Stimulated activated CD8-positive, alpha-beta memory T cell treated with anti-CD3 and anti-CD28 coated beads, Interleukin-2, amount 100 ng/mL, for 48 hours (primary cell): ENCODE results near the gene UBP1.
"Not testable (repeated sequence)": the region's sequence is repeated elsewhere in the genome, so short reads cannot be mapped to it uniquely, and the experiment has no call there.

Source experiments
- DNase-seq, 2 donors: peaks; one replicate each; pipeline ENCODE4 v3.0.0-alpha.2; 2020; ENCODE audit warnings: low read depth in 2 of 2

The UBP1 gene

GRCh38 chr3:33433843-33434242 lies 6.4 kb downstream of the UBP1 start:
- DNase-seq: no peak

- DNase-seq: no peak
Measured at GRCh38 chr3:33430571-33430970, 9.6 kb downstream of the UBP1 start.

- DNase-seq: no peak
Measured at GRCh38 chr3:33430061-33430460, 10.1 kb downstream of the UBP1 start.

DNA sequence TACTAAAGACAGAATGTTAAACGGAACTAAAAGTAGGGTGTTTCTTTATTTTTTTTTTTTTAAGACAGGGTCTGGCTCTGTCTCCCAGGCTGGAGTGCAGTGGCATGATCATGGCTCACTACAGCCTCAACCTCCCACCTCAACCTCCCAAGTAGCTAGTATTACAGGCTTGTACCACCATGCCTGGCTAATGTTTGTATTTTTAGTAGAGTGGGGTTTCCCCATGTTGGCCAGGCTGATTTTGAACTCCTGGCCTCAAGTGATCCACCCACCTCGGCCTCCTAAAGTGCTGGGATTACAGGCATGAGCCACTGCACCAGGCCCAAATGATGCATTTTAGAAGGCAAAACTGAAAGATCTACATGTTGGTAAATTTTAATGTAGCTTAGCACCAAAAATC lies 10.9 kb downstream of the UBP1 start:
- DNase-seq: not testable (repeated sequence)

DNA sequence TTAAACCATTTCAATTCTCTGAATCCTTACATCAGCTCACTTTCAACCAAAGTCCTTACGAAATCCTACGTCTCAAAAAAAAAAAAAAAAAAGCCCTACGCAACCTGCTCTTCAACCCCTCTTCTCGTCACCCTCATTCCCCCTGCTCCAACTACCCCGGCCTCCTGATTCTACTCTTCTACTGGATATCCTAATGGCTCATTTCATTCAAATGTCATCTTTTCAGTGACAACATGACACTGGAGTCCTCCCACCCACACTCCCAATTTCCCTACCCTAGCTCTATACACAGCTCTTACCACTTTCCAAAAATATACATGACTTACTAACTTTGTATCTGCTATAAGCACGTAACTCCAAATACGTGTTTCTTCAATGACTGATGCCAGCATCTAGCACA lies 11.5 kb downstream of the UBP1 start:
- no peak for DNase-seq

GRCh38 chr3:33426630-33427317 lies 13.4 kb downstream of the UBP1 start:
- DNase-seq: no peak

- no peak for DNase-seq
Measured at GRCh38 chr3:33426068-33426467, 14.1 kb downstream of the UBP1 start.

DNA sequence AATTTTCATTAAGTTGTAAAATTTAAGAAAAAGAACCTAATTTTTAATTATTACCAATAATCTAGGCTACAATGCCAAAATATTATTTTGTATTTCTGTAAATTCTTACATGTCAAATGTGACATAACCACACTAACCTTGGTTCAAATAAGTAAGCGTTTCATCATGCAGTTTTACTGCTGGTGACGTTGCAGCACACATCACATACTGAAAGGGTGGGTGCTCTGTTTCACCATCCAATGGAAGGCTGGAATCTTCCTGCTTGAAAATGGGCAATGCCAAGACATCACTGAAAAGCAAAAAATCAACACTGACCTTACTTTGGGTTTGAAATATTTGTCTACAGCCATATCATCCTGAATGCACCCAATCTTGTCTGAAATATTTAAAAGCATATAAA lies 14.8 kb downstream of the UBP1 start:
- DNase-seq: no peak

DNA sequence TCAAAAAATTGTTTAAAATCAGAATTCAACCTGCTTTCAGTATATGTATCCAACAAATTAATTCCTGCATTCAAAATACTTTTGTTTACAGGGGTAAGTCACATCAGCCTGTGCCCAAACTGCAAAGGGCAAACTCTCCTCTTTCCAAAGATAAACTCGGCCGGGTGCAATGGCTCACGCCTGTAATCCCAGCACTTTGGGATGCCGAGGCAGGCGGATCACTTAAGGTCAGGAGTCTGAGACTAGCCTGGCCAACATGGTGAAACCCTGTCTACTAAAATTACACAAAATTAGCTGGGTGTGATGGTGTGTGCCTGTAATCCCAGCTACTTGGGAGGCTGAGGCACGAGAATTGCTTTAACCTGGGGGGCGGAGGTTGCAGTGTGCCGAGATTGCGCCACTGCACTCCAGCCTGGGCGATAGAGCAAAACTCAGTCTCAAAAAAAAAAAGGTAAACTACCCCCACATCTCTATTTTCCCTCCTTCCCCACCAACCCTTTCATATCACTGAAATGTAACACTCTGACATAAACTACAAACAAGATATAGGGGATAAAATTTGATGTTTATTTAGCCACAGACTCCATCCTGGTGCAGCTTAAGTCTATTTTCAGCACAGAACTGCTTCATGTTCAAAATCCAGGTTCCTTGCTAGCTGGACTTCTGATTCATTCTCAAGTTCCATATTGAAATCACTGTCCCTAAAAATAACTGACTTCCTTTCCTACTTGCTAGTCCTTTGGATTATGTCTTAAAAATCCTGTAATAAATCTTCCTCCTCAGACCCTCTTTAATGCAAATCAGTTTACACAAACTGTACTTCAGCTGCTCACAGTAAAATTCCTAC lies 15.4 kb downstream of the UBP1 start:
- DNase-seq: no peak

- DNase-seq: no peak
Measured at GRCh38 chr3:33420966-33421365, 19.2 kb downstream of the UBP1 start.

GRCh38 chr3:33419948-33420347 lies 20.3 kb downstream of the UBP1 start:
- DNase-seq: no peak

GRCh38 chr3:33417066-33417673 lies 23.0 kb downstream of the UBP1 start:
- DNase-seq: peak in 1 of 2 donors; percentile 28

DNA sequence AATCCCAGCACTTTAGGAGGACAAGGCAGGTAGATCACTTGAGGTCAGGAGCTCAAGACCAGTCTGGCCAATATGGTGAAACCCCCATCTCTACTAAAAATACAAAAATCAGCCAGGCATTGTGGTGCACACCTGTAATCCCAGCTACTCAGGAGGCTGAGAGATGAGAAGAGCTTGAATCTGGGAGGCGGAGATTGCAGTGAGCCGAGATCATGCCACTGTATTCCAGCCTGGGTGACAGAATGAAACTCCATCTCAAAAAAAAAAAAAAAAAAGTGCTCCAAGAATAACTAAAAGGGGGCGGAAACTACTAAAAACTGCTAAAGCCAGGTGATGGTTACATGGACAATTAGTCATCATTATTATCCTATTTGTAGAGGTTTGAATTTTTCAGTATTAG lies 29.4 kb downstream of the UBP1 start:
- not testable (repeated sequence) for DNase-seq

DNA sequence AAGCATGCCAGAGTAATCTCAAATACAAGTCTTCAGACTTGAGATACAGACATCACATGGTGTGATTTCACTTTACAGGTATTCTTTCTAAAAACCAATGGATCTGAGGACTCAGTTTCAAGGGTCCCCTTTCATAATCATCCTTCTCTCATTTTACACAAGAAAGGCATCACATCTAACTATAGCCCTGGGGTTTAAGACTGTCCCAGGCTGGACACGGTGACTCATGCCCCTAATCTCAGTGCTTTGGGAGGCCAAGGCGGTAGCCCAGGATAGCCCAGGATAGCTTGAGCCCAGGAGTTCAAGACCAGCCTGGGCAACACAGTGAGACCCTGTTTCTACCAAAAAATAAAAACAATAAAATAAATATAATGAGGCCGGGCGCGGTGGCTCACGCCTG lies 36.4 kb downstream of the UBP1 start:
- no peak for DNase-seq

DNA sequence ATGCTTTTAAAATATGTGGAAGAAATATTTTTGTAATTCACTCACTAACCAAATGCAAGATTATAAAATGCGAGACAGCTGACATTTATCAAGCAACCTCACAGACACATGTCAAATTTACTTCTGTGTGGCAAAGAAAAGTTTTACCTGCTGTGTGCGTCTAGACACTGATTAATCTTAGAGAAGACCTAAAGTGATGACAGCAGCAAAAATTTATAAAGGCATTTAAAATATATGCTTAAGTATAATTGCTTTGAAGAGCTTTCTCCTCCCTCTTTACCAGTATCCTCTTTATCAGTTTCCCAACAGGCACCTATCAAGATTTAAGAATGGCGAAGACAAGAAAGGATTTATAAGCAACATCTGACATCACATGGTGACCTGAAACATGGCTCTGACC lies 37.3 kb downstream of the UBP1 start:
- DNase-seq: no peak

DNA sequence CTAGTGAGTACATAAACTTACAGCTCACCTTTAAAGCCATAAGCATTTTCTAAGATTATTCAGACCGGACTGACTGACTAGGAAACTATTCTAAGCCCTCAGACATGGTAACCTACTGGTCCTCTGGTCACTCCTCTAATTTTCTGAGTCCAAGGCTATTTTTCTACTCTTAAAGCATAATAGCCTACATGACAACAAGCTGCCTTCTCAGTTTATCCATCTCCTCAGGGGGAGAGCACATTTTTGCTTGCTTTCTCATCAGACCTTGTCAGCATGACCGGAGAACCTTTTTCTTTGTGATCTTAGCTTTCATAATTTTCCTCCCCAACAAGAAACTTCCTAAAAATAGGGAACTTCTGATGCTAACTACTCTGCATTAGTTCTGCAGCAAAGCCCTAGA lies 38.4 kb downstream of the UBP1 start:
- DNase-seq: no peak

- DNase-seq: no peak
Measured at GRCh38 chr3:33398410-33398809, 41.8 kb downstream of the UBP1 start.

GRCh38 chr3:33395900-33396299 lies 44.3 kb downstream of the UBP1 start:
- no peak for DNase-seq

DNA sequence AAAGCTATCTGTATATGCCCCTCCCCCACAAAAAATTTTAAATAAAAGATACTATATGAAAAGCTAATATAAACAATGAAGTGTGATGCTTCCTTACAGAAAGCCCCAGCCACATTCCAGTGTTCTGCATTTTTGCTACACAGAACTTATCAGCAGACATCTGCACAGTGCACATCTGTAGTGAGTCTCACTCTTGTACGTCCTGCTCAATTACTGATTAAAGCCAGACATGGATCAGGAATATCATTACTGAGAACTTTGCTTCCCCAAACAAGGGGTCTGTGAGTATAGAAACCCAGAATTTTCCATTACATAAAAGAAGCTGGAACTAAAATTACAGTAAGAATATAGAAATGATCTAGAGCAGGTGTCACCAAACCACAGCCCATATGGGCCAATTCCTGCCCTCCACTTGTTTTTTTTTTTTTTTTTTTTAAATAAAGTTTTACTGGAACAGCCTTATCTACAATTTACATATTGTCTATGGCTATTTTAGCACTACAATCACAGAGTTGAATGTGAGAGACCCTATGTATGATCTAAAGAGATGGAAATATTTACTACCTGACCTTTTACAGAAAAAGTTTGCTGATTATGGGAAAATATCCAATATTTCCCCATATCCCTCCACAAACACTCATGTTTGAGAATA lies 45.7 kb downstream of the UBP1 start:
- no peak for DNase-seq

GRCh38 chr3:33392703-33393125 lies 47.5 kb downstream of the UBP1 start:
- DNase-seq: no peak

DNA sequence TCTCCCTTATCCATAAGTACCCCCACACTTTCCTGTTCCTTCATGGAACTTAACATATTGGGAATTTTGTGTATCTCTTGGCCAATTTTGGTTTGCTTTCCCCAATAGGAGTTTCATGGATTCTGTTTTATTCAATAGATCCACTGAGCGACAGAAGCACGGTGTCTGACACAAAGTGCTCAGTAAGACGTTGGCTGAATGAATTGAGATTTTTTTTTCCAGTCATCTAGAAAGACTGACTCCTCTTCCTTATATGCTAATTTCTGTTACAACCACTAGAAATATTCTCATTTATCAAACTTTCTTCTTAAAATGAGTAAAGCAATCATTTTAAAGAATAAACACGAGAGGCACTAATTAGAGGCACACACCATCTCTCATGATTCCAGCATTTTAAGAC lies 48.1 kb downstream of the UBP1 start:
- DNase-seq: no peak

DNA sequence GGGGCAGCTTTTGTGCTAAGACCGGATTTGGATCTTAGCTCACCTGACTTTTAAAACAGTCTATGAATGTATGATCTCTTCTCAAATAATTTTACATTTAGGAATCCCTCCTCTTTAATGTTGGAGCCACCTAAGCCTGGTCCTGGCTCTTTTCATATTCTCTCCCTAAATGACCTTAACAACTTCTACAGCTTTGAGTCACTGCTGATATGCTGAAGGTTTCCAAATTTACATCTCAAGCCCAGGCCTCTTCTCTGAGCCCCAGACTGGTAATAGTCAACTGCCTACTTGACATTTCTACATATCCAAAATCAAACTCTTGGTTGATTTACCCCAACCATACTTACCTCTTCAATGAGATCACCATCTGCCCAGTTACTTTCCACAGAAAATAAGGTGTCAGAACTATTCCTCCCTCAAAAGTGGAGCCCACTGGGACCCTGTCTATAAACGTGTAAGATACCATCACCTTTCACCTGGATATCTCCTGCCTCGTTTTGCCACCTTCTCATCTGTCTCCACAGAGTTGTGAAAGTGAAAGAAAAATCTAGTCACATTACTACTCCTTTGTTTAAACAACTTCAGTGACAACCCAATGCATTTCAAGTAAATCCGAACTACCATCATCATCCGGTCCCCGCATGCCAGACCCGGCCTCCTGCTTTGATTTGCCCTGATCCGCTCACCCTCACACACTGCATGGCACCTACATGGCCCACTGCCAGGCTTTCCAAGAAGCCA lies 48.8 kb downstream of the UBP1 start:
- DNase-seq: no peak
